Heart left ventricle (tissue), 13 donors: ENCODE measurements around the gene CRISPLD2.

Experiments
- CTCF ChIP-seq, 12 donors: fragments of 200-600 bp; sonication (generic) in 4 of 12; IDR thresholded peaks; one replicate each; pipeline versions ENCODE4 v1.5.0 to v1.8.0; 2018 to 2022; ENCODE audit warnings: antibody characterized with exemption in 12 of 12, mild to moderate bottlenecking in 5 of 12
- POLR2A ChIP-seq, 2 donors: fragments of 450-650 bp; IDR thresholded peaks; one replicate each; pipeline ENCODE4 v1.6.1; 2017; ENCODE audit warnings: antibody characterized with exemption in 2 of 2, mild to moderate bottlenecking in 2 of 2, moderate library complexity in 2 of 2
- donor health status: ischemic (EF 13 %, LVEDD 7.1; RV severe dilation, severe dysfunction).
- donor health status: DM: no; HTN: yes; CAD: no.
- donor health status: DM: no; HTN: no; CAD: no.
- donor health status: ischemic (EF 25% LVEDD 6.9; RV normal size, moderate dysfunction).
- donor health status: ischemic (EF 25% LVEDD 5.7; RV mildly dilated, moderate dysfunction).
- donor health status: ischemic (EF 35%, LVEDD 5.7; RV mildly dilated, moderate dysfunction).
- donor health status: nonischemic (EF 11% LVEDD 7.7; RV severe dilation, severe dysfunction).
- donor health status: DM: yes; HTN: yes; CAD: no.
- donor health status: PGD.
- donor health status: ischemic (EF 29% LVEDD 5.4; RV normal size, mild dysfunction).
- donor health status: nonischemic (EF 23%, LVEDD 6.1; RV moderate dilation, normal function).

- no peak for TF ChIP-seq CTCF (IDR thresholded peaks at IDR 0.05)
- no peak for TF ChIP-seq POLR2A (IDR thresholded peaks at IDR 0.05)
These were observed 78.7 kb downstream of the CRISPLD2 start for GRCh38 chr16:84898447-84898846.
